ENCODE data around the gene CLEC9A.

Gene CLEC9A

DNA sequence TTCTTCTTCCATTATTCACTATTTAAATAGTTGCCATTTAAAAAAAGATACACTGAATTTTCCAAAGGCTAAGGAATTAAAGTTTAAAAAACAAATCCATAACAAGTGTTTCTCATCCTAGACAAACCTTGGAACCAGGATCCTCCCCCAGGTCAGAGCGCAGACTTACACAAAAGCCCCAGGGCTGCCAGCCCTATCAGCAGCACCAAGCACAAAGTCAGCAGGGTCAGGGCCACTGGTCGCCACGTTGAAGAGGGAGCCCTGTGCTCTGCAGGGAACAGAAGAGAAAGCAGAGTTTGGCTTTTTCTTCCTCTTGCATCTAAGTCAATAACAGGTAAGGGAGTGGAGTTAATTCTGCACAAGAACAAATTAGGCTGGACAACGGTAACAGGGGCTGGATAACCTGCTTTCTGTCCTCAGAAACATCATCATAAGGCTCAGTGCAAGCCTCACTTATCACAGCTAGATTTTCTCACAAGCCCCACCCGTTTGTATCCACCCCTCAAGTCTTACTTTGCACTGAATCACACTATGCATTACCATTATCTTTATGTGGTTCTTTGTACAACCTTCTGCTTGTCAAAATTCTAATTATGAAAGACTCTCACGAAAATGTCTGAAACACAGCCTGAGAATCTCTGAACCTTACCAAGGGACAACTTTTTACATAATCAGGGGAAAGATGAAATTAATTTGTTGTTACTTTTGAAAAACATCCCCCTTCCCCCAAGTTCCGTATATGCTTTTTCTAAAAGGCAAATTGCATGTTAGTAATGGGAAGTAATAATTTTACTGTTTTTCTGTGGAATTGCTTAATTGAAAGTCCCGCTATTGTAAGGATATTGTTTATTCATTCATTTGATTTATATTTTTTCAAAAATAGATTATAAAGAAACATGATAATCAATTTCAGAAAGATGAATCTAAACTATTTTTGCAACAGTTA lies 58.7 kb downstream of the CLEC9A start:
- no peak overlapping the region for H3K27ac ChIP-seq (ENCODE audit: low read length)
- H3K36me3 ChIP-seq (ENCODE audit: control insufficient read depth, low read depth, low read length), result no peaks in the 10 kb centered on the region
- H3K27me3 ChIP-seq (ENCODE audit: control insufficient read depth, insufficient read depth, low read length), result no peaks in the 10 kb centered on the region
- H3K9me3 ChIP-seq (ENCODE audit: control insufficient read depth, low read depth, low read length), result no peaks in the 10 kb centered on the region
- H3K4me1 ChIP-seq (ENCODE audit: control insufficient read depth, low read depth, low read length), result peaks cover 11% of the 10 kb centered on the region
- H3K4me3 ChIP-seq (ENCODE audit: low read length), result no peak overlapping the region
- H3K9ac ChIP-seq (ENCODE audit: low read length), result no peak overlapping the region

- Histone ChIP-seq H3K9ac (ENCODE audit: low read length) (no peak overlapping the region), H3K36me3 (ENCODE audit: control insufficient read depth, low read depth, low read length) (no peaks in the 10 kb centered on the region), H3K4me3 (ENCODE audit: low read length) (no peak overlapping the region), H3K27me3 (ENCODE audit: control insufficient read depth, insufficient read depth, low read length) (no peaks in the 10 kb centered on the region), H3K27ac (ENCODE audit: low read length) (no peak overlapping the region), H3K4me1 (ENCODE audit: control insufficient read depth, low read depth, low read length) (peaks cover 16% of the 10 kb centered on the region), H3K9me3 (ENCODE audit: control insufficient read depth, low read depth, low read length) (no peaks in the 10 kb centered on the region)
These were observed 64.3 kb downstream of the CLEC9A start for GRCh38 chr12:10094646-10095395.

- Histone ChIP-seq H3K27ac (ENCODE audit: low read length) (no peak overlapping the region), H3K9me3 (ENCODE audit: control insufficient read depth, low read depth, low read length) (no peaks in the 10 kb centered on the region), H3K4me1 (ENCODE audit: control insufficient read depth, low read depth, low read length) (peaks cover 13% of the 10 kb centered on the region), H3K36me3 (ENCODE audit: control insufficient read depth, low read depth, low read length) (no peaks in the 10 kb centered on the region), H3K9ac (ENCODE audit: low read length) (no peak overlapping the region), H3K4me3 (ENCODE audit: low read length) (no peak overlapping the region), H3K27me3 (ENCODE audit: control insufficient read depth, insufficient read depth, low read length) (no peaks in the 10 kb centered on the region)
These were observed 65.5 kb downstream of the CLEC9A start for GRCh38 chr12:10095971-10096370.

DNA sequence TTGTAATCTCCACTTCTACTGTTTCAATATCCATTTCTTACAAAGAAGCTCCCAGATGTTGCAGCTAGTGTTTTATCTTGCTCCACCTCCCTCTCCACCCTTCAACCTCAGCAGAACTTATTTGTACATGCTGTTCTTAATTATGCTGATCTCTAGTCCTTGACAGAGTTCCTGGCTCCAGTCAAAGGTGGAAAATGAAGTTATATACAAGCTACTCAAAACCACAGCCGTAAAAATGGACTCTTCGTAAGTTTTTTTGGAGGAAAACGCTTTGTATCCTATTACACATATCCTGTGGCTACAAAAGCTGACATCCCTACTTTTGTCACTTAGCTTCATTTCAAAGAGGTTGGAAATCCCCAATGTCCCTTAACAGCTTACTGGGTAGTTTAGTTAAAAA lies 67.0 kb downstream of the CLEC9A start:
- H3K36me3 ChIP-seq (ENCODE audit: control insufficient read depth, low read depth, low read length), result no peaks in the 10 kb centered on the region
- no peak overlapping the region for H3K4me3 ChIP-seq (ENCODE audit: low read length)
- no peak overlapping the region for H3K27ac ChIP-seq (ENCODE audit: low read length)
- H3K4me1 ChIP-seq (ENCODE audit: control insufficient read depth, low read depth, low read length), result peaks cover 13% of the 10 kb centered on the region
- H3K27me3 ChIP-seq (ENCODE audit: control insufficient read depth, insufficient read depth, low read length), result no peaks in the 10 kb centered on the region
- no peak overlapping the region for H3K9ac ChIP-seq (ENCODE audit: low read length)
- H3K9me3 ChIP-seq (ENCODE audit: control insufficient read depth, low read depth, low read length), result no peaks in the 10 kb centered on the region

DNA sequence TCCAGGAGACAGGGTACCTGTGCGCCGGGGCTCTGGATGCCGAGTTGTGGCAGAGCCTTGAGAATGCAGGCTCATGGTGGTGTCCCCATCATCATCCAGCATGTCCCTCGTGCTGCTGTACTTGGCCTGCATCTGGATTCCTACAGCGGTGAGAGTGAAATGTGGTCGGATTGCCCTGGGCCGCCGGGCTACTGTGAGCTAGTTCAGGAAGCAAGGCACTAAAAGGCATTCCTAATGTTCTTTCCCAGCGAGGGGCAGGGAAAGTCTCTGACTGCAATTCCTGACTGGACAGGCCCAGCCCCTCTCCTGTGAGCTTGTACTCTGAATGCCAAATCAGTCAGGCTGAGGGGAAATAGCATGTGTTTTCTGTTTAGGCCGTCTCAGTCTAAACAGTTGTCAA lies 68.3 kb downstream of the CLEC9A start, which contains the start of gene CLEC1A:
Gene CLEC1A (minus strand): TSS at position 195 of the 400 bp plus-strand sequence. CDS start 63 bp downstream, at position 132.
- Histone ChIP-seq H3K4me1 (ENCODE audit: control insufficient read depth, low read depth, low read length) (peaks cover 13% of the 10 kb centered on the region), H3K27me3 (ENCODE audit: control insufficient read depth, insufficient read depth, low read length) (no peaks in the 10 kb centered on the region), H3K36me3 (ENCODE audit: control insufficient read depth, low read depth, low read length) (no peaks in the 10 kb centered on the region), H3K4me3 (ENCODE audit: low read length) (no peak within 1 kb of the TSS), H3K27ac (ENCODE audit: low read length) (no peak within 1 kb of the TSS), H3K9me3 (ENCODE audit: control insufficient read depth, low read depth, low read length) (no peaks in the 10 kb centered on the region), H3K9ac (ENCODE audit: low read length) (no peak within 1 kb of the TSS)

DNA sequence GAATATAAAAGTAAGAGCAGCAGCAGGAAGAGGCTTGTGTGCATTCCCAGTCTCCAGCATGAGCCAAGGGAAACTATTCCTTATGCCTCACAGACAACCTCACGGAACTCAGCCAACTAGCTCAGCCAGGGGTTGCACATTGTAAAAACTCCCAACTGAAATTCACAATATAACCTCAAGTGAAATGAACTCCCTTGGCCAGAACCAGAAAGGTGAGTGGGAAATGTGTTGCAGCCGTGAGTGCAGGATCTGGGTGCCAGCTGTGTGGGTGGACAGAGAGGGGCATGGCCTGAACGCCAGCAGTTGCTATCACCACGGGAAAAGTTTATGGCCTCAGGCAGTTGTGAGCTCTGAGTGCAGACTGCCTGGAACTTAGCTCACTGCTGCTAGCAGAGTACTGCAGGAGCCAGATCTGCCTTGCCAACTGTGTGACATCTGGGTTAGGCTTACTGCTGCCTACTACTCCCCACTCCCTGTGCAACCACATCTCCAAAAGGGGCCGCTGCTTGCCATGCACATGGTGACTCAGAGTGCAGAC lies 70.6 kb downstream of the CLEC9A start:
- Histone ChIP-seq H3K4me1 (ENCODE audit: control insufficient read depth, low read depth, low read length) (peaks cover 13% of the 10 kb centered on the region), H3K9ac (ENCODE audit: low read length) (no peak overlapping the region), H3K9me3 (ENCODE audit: control insufficient read depth, low read depth, low read length) (no peaks in the 10 kb centered on the region), H3K27ac (ENCODE audit: low read length) (no peak overlapping the region), H3K27me3 (ENCODE audit: control insufficient read depth, insufficient read depth, low read length) (no peaks in the 10 kb centered on the region), H3K36me3 (ENCODE audit: control insufficient read depth, low read depth, low read length) (no peaks in the 10 kb centered on the region), H3K4me3 (ENCODE audit: low read length) (no peak overlapping the region)

- H3K36me3 ChIP-seq (ENCODE audit: control insufficient read depth, low read depth, low read length), result no peaks in the 10 kb centered on the region
- H3K9ac ChIP-seq (ENCODE audit: low read length), result no peak overlapping the region
- no peak overlapping the region for H3K27ac ChIP-seq (ENCODE audit: low read length)
- no peaks in the 10 kb centered on the region for H3K9me3 ChIP-seq (ENCODE audit: control insufficient read depth, low read depth, low read length)
- peaks cover 13% of the 10 kb centered on the region for H3K4me1 ChIP-seq (ENCODE audit: control insufficient read depth, low read depth, low read length)
- no peaks in the 10 kb centered on the region for H3K27me3 ChIP-seq (ENCODE audit: control insufficient read depth, insufficient read depth, low read length)
- no peak overlapping the region for H3K4me3 ChIP-seq (ENCODE audit: low read length)
These were observed 71.3 kb downstream of the CLEC9A start for GRCh38 chr12:10101648-10102220.

DNA sequence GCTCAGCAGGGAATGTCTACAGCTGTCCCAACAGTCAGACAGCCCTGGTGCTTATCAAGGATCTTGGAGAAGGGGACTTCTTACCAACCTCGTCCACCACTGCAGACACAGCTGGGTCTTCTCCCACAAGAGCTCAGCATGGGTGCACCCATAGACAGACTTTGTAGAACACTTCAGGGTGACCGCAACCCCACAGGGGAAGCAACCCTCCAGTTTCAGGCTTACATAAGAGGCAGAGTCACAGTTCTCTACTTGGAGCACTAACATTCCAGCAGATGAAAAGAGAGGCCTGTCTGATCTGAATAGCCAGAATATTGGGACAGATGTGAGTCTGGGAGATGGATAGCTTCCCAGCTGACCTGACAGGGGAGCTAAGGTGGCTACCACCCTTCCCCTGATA lies 71.8 kb downstream of the CLEC9A start:
- Histone ChIP-seq H3K9me3 (ENCODE audit: control insufficient read depth, low read depth, low read length) (no peaks in the 10 kb centered on the region), H3K9ac (ENCODE audit: low read length) (no peak overlapping the region), H3K4me3 (ENCODE audit: low read length) (no peak overlapping the region), H3K27me3 (ENCODE audit: control insufficient read depth, insufficient read depth, low read length) (no peaks in the 10 kb centered on the region), H3K27ac (ENCODE audit: low read length) (no peak overlapping the region), H3K4me1 (ENCODE audit: control insufficient read depth, low read depth, low read length) (peaks cover 13% of the 10 kb centered on the region), H3K36me3 (ENCODE audit: control insufficient read depth, low read depth, low read length) (no peaks in the 10 kb centered on the region)

DNA sequence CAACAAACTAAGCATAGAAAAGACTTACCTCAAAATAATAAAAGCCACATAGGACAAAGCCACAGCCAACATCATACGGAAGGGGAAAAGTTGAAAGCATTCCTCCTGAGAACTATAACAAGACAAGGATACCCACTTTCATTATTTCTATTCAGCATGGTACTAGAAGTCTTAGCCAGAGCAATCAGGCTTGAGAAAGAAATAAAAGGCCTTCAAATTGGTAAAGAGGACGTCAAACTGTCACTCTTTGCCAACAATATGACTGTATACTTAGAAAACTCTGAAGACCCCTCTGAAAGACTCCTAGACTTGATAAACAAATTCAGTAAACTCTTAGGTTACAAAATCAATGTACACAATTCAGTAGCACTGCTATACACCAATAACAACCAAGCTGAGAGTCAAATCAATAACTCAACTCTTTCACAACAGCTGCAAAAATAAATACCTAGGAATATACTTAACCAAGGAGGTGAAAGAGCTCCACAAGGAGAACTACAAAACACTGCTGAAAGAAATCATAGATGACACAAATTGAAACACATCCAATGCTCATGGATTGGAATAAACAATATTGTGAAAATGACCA lies 79.9 kb downstream of the CLEC9A start:
- H3K4me3 ChIP-seq (ENCODE audit: low read length), result no peak overlapping the region
- H3K9ac ChIP-seq (ENCODE audit: low read length), result no peak overlapping the region
- no peaks in the 10 kb centered on the region for H3K27me3 ChIP-seq (ENCODE audit: control insufficient read depth, insufficient read depth, low read length)
- no peaks in the 10 kb centered on the region for H3K36me3 ChIP-seq (ENCODE audit: control insufficient read depth, low read depth, low read length)
- H3K9me3 ChIP-seq (ENCODE audit: control insufficient read depth, low read depth, low read length), result no peaks in the 10 kb centered on the region
- no peak overlapping the region for H3K27ac ChIP-seq (ENCODE audit: low read length)
- no peaks in the 10 kb centered on the region for H3K4me1 ChIP-seq (ENCODE audit: control insufficient read depth, low read depth, low read length)

DNA sequence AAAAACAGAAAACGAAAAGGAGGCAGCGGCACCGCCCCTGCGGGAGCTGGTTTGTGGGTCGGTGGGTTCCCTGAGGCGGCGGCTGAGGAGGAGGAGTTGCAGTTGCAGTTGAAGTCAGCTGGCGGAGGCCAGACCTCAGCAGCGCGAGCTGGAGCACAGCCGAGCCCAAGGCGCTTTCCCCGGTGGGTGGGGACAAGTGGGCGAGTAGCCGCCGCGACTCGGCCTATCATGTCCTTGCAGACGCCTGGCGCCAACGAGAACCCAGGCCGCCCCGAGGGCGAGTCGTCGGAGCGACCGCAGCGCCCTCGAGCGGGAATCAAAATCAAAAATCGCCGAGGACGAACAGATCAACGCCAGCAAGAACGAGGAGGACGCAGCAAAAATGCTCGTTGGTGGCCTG lies 81.0 kb downstream of the CLEC9A start:
- Histone ChIP-seq H3K36me3 (ENCODE audit: control insufficient read depth, low read depth, low read length) (no peaks in the 10 kb centered on the region), H3K9ac (ENCODE audit: low read length) (no peak overlapping the region), H3K9me3 (ENCODE audit: control insufficient read depth, low read depth, low read length) (no peaks in the 10 kb centered on the region), H3K4me1 (ENCODE audit: control insufficient read depth, low read depth, low read length) (no peaks in the 10 kb centered on the region), H3K4me3 (ENCODE audit: low read length) (no peak overlapping the region), H3K27me3 (ENCODE audit: control insufficient read depth, insufficient read depth, low read length) (no peaks in the 10 kb centered on the region), H3K27ac (ENCODE audit: low read length) (no peak overlapping the region)

- no peaks in the 10 kb centered on the region for H3K27me3 ChIP-seq (ENCODE audit: control insufficient read depth, insufficient read depth, low read length)
- H3K27ac ChIP-seq (ENCODE audit: low read length), result no peak overlapping the region
- H3K4me1 ChIP-seq (ENCODE audit: control insufficient read depth, low read depth, low read length), result no peaks in the 10 kb centered on the region
- H3K9ac ChIP-seq (ENCODE audit: low read length), result no peak overlapping the region
- H3K36me3 ChIP-seq (ENCODE audit: control insufficient read depth, low read depth, low read length), result no peaks in the 10 kb centered on the region
- no peak overlapping the region for H3K4me3 ChIP-seq (ENCODE audit: low read length)
- H3K9me3 ChIP-seq (ENCODE audit: control insufficient read depth, low read depth, low read length), result no peaks in the 10 kb centered on the region
These were observed 82.6 kb downstream of the CLEC9A start for GRCh38 chr12:10113075-10113474.
